GM12875 (cell line): ENCODE measurements around the gene ITGA11.
"Not testable (repeated sequence)": the region's sequence is repeated elsewhere in the genome, so short reads cannot be mapped to it uniquely, and the experiment has no call there.

Experiments used
- H3K4me3 ChIP-seq: one replicate; pipeline ENCODE4 v1.5.1; 2011; ENCODE audit warnings: low read depth, low read length, control low read depth
- TF ChIP-seq, protein P1 (sequence below): IDR thresholded peaks from 2 replicates; pipeline ENCODE4 v1.5.1; 2011; ENCODE audit warnings: low read depth, mild to moderate bottlenecking, control low read depth, inconsistent platforms, low read length, moderate library complexity, borderline replicate concordance; ENCODE audit not compliant: insufficient read depth

The ITGA11 gene

DNA sequence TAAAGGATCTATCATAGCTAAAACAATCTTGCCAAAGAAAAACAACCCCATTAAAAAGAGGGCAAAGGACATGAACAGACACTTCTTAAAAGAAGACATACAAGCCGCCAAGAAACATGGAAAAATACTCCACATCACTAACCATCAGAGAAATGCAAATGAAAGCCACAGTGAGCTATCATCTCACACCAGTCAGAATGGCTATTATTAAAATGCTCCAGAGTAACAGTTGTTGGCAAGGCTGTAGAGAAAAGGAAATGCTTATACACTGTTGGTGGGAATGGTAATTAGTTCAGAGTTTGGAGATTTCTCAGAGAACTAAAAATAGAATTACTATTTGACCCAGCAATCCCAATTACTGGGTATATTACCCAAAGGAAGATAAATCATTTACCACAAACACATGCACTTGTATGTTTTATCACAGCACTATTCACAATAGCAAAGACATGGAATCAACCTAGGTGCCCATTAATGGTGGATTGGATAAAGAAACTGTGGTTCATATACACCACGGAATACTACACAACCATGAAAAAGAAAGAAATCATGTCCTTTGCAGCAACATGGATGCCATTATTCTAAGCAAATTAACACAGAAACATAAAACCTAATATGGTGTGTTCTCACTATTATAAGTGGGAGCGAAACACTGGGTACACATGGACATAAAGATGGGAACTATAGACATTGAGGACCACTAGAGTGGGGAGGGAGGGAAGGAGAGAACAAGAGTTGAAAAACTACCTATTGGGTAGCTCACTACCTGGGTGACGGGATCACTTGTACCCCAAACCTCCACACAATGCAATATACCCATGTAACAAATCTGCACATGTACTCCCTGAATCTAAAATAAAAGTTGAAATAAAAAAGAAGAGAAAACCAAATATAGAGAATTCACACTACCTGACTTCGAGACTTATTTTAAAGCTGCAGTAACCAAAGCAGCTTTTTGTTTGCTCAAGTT is 32.6 kb downstream of the ITGA11 start:
- TF ChIP-seq, protein P1, sequence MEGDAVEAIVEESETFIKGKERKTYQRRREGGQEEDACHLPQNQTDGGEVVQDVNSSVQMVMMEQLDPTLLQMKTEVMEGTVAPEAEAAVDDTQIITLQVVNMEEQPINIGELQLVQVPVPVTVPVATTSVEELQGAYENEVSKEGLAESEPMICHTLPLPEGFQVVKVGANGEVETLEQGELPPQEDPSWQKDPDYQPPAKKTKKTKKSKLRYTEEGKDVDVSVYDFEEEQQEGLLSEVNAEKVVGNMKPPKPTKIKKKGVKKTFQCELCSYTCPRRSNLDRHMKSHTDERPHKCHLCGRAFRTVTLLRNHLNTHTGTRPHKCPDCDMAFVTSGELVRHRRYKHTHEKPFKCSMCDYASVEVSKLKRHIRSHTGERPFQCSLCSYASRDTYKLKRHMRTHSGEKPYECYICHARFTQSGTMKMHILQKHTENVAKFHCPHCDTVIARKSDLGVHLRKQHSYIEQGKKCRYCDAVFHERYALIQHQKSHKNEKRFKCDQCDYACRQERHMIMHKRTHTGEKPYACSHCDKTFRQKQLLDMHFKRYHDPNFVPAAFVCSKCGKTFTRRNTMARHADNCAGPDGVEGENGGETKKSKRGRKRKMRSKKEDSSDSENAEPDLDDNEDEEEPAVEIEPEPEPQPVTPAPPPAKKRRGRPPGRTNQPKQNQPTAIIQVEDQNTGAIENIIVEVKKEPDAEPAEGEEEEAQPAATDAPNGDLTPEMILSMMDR, result no peak
- H3K4me3 ChIP-seq, result no peak overlapping the region

DNA sequence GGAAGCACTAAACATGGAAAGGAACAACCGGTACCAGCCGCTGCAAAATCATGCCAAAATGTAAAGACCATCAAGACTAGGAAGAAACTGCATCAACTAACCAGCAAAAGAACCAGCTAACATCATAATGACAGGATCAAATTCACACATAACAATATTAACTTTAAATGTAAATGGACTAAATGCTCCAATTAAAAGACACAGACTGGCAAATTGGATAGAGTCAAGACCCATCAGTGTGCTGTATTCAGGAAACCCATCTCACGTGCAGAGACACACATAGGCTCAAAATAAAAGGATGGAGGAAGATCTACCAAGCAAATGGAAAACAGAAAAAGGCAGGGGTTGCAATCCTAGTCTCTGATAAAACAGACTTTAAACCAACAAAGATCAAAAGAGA is 34.0 kb downstream of the ITGA11 start:
- not testable (repeated sequence) for H3K4me3 ChIP-seq

DNA sequence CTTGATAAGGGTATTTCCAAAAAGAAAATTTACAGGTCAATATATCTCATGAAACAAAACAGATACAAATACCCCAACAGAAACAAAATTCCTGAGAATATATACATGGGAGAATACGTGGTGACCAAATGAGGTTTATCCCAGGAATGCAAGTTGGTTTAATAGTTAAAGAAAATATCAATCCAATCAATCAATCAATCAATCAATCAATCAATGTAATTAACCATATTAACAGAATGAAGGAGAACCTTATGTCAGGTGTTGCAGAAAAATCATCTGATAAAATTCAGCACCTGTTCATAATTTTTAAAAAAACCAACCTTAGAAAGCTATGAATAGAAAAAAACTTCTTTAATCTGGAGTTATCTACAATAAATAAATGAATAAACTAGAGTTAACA is 35.9 kb downstream of the ITGA11 start:
- TF ChIP-seq, protein P1, result no peak
- H3K4me3 ChIP-seq, result no peak overlapping the region

DNA sequence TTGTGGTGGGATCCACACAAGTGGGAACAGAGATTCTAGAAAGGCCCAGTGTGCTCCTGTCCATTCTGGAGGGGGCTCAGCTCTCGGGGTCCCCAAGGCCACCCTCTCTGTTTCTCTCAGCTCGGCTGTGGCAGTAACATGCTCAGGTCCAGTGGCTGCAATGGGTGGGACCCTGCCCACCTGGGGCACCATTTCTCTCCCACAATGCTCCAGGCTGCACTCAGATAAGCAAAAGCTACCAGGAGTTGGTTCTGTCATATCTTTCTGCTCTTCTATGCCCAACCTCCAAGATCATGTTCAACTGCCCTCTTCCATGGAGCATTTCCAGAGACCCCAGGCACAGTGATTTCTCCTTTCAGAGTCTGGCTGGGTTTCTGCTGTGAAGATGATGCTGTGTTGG is 40.8 kb downstream of the ITGA11 start:
- TF ChIP-seq, protein P1, result no peak
- H3K4me3 ChIP-seq, result no peak overlapping the region

DNA sequence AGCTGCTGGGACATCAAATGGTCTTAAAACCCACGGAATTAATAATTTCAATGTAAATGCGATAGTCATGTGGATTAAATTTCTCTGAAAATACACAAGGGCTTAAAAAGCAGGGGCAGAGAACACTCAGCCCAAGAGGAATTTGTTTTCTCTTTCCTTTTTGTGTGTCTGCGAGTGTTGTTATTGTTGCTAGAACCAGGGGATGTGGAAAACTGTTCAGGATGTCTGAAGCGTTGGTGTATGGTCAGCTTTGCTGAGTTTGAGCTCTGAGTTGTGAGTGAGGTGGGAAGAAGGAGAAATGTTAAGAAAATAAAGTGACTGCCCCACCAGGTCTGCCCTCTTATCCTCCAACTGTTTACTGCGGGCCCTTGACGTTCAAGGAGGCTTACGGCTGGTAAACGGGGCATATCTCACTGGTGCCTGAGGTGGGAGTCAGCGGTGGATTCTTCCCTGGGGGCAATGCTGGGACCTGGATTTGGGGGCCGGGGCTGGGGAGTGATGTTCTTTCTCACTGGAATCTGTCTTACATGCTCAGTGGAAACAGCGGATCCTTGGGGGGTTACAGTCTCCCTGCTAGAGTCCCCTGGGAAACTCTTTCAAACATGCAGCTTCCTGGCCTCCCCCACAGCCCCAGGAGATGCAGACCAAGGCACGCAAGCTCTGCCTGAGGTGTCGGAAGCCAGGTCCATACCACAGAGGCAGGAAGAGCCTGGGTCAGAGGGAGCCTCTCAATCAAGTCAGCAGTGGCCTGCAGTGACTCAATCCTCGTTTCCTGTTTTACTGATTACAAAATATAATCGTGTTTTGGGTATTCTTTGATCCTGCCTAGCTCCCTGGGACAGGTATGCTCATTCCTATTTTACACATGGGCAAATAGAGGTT is 41.8 kb downstream of the ITGA11 start:
- TF ChIP-seq, protein P1, result no peak
- H3K4me3 ChIP-seq, result no peak overlapping the region

DNA sequence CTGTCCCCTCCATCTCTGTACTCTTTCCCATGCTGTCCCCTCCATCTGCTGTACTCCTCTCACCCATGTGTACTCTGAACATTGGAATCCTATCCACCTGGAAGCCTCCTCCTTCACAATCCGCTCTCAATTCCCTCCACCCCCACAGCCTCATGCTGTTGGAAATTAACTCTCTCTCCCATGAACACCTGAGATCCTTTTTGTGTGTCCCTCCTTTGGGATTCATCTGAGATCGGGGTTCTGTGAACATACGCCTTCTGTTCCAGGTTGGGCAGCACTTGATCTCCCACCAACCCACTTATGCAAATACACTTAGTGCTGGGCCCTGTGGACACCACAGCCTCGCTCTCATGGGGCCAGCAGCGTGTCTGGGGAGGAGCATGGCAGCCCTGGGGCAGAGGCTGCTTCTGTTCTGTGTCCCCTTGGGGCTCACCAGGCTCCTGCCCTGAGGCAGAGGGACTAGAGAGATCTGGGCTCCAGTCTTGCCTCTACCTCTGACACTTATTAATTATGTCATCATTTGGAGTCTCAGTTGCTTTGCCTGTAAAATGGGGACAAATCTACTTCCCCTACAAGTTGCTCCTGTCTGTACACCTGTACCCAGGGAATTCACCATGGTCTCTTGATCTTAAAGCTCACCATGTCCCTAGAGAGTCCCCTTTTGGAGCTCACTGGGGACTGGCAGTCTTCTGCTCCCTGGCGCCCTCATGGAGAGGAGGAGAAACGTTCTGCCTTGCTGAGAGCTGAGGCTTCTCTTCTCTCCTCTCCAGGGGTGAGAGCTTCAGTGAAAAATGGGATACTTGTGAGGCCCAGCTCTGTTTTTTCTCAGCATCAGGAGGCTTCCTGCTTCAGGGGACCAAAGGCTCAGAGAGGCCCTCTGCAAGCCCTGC is 42.7 kb downstream of the ITGA11 start:
- TF ChIP-seq, protein P1, result no peak
- no peak overlapping the region for H3K4me3 ChIP-seq
